NCI-H345 (cell line): ENCODE data around the gene SNX9.

Experiments used
- DNase-seq: peaks from one replicate; lab custom pipeline; 2025; lab: John Stamatoyannopoulos, UW

The SNX9 gene

DNA sequence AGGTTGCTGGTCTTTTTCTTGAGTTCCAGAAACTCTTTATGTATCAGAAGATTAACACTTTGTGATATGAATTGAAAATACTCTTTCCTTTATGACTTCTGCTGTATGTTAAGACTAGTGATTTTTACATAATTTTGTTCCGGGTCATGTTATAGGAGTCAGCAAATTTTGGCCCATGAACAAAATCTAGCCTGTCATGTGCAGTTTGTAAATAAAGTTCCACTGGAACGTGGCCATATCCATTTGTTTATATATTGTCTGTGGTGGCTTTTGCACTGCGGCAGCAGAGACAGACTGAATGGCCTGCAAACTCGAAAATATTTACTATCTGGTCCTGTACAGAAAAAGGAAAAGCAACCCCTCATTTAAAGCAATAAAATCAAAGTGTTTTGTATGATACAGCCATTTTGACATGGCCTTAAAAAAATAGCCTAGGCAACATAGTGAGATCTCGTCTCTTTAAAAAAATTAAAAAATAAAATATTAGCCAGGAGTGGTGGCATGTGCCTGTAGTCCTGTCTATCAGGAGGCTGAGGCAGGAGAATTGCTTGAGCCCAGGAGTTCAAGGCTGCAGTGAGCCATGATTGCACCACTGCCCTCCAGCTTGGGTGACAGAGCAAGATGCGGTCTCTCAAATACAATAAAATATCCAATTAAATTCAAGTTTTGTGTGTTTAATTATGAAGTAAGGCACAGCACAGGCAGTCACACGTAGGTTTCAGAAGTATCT, 36.9 kb downstream of the SNX9 start:
- no peak for DNase-seq

- DNase-seq = no peak
Observed at GRCh38 chr6:157860505-157860991, 37.5 kb downstream of the SNX9 start.

- no peak for DNase-seq
Observed at GRCh38 chr6:157861184-157861583, 38.1 kb downstream of the SNX9 start.

DNA sequence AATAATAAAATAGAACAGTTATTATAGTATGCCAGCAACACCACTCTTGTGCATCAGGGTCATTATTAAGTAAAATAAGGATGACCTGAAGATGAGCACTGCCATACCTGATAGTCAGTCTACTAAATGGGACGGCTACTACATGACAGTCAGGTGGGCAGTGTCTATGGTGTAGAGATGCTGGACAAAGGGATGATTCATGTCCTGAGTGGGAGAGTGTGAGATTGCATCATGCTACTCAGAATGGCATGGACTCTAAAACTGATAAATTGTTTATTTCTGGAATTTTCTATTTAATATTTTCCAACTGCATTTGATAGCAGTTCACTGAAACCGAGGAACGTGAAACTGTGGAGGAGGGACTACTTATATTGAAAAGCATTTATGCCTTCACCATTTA, 38.8 kb downstream of the SNX9 start:
- DNase-seq = no peak

- DNase-seq = no peak
Observed at GRCh38 chr6:157862706-157863105, 39.7 kb downstream of the SNX9 start.

DNA sequence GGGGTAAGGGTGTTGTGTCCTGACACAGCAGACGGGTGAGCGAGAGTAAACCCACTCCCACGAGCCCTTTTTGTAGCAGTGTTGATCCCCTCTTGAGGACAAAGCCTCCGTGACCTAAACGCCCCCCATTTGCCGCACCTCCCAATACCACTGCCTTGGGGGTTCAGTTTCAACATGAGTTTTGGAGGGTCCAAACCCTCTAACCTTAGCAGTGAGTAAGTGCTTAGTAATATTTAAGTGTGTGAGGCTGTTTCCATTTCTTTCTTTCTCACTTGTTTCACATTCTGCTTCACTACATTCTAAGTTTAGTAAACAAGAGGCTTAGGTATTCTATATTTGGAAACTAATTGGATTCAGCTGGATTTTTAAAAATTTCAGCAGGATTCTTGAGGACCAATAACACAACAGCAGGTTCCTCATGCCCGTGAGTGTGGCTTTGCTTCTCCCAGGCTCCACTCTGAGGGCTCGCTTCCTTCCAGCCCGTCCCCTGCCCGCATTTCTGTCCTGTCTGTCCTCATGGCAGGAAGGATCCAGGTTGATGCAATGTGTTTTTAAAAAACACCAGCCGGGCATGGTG, 41.2 kb downstream of the SNX9 start:
- no peak for DNase-seq

DNA sequence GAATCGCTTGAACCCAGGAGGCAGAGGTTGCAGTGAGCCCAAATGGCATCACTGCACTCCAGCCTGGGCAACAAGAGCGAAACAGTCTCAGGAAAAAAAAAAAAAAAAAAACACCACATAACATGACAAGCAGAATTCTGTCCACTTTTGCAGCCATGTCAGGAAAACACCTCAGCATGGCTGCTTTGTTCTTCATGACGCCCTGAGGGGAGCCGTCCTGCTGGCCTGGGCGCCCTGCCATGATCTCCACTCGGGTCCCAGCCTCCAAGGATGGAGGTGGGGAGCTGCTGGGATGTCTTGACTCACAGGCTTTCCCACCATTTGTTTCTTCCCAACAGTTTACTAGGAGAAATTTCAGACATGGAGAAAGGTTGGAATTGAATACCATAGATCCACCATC, 42.2 kb downstream of the SNX9 start:
- DNase-seq = no peak

DNA sequence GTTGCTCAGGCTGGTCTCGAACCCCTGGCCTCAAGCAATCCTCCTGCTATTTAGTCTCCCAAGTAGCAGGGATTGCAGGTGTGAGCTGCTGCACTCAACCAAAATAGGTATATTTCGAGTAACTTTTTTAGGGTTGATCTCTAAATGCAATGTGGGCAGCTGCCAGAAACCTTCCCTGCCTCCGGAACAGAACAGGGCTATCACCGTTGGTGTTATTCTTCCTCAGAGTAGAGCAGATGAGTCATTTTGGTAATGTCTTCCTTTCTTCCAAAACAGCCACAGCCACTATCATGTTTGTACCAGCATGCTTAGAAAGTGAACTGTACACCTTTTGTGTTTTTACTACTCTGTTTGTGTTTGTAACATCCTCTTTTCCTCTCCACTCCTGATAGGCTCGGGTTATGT, 44.1 kb downstream of the SNX9 start:
- DNase-seq = no peak

DNA sequence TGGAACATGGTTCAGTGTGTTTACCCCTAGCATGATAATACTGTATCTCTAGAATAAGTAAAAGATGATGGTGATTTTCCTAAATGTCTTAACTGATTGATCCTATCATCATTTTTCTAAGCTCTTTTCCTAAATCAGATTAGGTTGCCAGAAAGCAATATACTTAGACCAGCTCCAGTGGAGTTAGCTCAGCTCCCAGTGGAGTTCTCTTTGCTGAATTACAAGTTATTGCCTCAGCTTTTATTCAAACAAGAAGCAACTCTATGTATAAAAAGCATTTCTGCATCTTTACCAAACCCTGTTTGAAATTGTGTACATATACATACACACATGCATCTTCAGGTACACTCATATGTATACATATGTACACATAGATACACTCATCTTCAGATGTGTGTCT, 44.9 kb downstream of the SNX9 start:
- no peak for DNase-seq

DNA sequence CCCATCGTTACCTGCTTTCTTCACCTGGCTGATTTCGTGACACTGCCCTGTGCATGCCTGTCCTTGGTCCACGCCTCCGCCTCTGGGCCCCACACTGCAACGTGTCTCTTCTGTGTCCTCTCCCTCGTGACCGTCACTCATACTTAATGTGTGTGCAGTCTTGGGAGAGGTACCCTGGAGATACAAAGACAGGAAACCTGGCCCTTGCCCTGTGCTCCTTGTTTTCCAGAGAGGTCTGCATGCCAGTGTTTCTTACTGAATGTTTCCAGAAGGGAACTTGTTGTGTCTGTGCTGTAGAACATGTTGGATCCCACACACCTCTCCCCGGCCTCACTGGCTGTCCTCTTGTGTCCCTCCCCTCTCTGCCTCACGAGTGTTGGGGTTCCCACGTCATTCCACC, 45.8 kb downstream of the SNX9 start:
- no peak for DNase-seq

DNA sequence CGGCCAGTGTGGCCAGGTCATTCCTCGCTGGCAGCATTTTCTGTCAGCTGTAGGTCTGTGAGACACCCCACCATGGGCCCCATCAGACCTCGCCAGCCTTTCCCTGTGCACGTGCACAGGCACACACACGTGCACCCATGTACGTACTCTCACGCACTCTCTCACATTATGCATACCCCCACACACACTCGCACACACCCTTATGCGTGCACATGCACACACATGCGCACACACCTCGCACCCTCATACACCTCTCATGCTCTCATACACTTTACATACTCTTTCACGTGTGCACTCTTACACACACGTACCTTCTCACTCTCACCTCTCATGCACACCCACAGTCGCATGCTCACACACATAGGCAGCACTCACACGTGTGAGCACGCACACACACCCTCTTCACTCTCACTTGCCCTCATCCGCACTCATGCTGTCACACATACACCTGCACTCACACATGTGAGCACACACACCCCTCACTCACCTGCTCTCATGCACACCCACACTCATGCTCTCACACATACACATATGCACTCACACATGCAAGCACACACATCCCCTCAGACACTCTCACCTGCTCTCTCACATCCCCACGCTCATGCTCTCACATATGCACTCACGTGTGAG, 46.7 kb downstream of the SNX9 start:
- DNase-seq = no peak

GRCh38 chr6:157873735-157874344, 50.8 kb downstream of the SNX9 start:
- DNase-seq = peak; percentile 72

GRCh38 chr6:157877149-157877548, 54.1 kb downstream of the SNX9 start:
- DNase-seq = no peak

DNA sequence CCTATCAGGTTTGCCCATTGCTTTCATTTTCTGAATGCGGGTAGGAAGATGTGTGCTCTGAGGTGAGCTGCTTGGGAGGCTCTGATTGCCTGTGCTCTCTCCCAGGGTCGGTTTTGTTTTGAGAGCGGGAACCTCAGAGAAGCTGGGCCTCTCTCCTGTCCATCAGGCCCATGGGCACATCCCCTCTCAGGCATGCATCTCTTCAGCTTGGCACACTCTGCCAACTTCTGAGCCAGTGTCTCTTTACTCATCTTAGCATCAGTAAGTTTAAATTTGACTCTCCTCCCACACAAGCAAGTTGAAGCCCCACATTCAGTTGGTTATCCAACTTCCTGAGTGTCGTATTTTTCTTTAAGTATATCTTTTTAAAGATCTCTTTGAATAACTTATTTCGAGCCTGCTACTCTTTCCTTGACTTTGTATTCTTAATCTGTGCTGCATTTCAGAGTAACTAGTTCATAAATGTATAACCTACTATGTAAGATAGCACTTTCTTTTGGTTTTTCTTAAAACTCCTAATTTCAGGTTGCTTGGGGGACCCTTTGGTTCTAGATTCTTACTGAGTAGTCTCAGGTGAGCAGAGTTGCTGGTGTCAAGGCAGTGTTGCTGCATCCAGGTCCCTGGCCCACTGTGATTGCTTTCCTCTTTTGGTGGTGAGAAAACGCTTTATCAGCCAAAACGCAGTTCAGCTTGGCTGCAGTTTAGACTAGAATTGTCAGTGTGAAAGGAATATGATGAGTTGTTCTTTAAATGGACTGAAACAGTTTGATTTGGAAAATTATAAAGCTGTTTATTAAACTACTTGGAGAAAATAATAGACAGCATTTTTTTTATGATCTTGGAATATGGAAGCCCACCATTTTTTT, 54.8 kb downstream of the SNX9 start:
- DNase-seq = no peak

DNA sequence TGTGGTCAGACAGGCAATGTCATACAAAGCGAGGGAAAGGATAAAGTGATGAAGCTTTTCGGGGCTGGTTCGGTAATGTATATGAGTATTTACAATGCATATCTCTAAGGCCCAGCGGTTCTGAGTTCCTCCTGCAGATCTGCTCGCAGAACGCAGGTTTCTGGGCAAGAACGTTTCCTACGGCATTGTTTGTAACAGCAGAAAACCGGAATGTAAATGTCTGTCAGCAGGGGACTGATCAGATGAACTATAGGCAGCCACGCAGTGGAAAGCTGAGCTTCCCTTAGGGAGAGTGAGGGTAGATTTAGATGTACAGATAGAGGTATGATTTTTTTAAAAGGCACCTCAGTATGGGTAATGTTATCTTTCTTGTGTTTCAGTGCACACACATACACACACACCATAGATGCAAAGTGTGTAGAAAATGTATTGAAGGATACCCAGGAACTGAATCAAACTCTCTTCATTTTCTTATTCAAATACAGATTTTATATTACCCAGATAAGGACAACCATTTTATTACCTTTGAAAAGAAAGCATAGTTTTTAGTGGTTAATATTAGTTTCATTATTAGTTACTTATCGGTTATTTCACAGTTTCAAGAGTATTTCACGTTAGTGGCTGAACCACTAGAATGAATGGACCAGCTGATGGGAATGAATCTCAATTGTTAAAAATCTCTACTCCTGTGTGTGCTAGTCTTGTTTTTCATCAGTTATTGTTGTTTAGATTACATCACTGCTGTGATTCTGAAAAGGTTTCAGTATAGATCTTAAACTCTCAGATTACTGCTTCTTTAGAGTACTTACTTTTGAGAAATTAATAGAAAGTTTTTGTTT, 56.2 kb downstream of the SNX9 start:
- DNase-seq = no peak

DNA sequence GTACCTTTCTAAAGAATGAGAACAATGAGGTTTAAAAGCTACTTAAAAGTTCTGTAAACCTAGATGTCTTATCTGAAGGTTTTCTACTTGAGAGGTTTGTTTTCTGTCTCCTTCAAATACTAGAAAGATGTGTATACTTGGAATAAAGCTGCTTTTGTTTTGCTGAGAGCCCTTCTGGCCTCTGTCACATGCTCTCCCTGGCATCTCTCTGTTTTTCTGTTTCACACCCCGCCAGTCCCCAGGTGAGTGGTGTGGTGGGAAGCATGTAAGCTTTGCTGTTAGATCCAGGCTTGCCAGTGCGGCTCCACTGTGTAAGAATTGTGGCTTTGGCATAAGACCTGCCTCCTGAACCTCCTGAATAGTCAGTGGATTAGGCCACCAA, 56.8 kb downstream of the SNX9 start:
- DNase-seq = peak; percentile 21

- DNase-seq = no peak
Observed at GRCh38 chr6:157880534-157880933, 57.5 kb downstream of the SNX9 start.

GRCh38 chr6:157881342-157881741, 58.3 kb downstream of the SNX9 start:
- no peak for DNase-seq

GRCh38 chr6:157884756-157885155, 61.7 kb downstream of the SNX9 start:
- no peak for DNase-seq

GRCh38 chr6:157885211-157885788, 62.3 kb downstream of the SNX9 start:
- DNase-seq = no peak

DNA sequence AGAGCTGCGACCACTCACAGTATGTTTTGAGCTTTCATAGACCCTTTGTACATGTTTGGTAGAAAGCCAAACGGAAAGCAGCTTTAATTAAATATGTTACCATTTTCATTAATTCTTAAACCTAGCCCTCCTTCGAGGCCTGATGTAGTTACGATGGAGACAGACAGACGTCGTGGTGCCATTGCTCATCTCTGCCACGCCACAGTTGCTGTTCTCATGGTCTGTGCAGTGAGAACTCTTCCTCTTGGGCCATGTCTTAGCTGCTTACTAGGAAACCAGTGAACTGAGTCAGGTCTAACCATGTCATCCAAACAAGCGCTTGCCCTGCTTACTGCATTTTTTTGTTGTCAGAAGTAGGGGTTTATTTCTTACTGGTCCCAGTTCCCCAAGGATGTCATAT, 62.8 kb downstream of the SNX9 start:
- no peak for DNase-seq
